Neural cell (in vitro differentiated cells): ENCODE results near the gene LDLRAD4. TPM values are rescaled to one million over a fixed set of nuclear protein-coding genes. Genes with fewer than 3 reads are reported as not detected.

Source experiments
- H2AFZ ChIP-seq: fragments of 200-600, 300-800 bp; sonication (generic), shearing (Covaris generic); 2 replicates; pipeline ENCODE4 v1.6.0; 2014; ENCODE audit warnings: low read depth, mild to moderate bottlenecking, antibody characterized with exemption, low read length, moderate library complexity
- H3F3A ChIP-seq: fragments of 200-600 bp; shearing (Covaris generic); 2 replicates; pipeline ENCODE4 v1.6.1; 2016; ENCODE audit warnings: mild to moderate bottlenecking, moderate library complexity, mixed read lengths, antibody characterized with exemption, low read length; ENCODE audit not compliant: insufficient read depth, poor library complexity, severe bottlenecking
- H3K27ac ChIP-seq: fragments of 200-600, 300-800 bp; sonication (generic), shearing (Covaris generic); 2 replicates; pipeline ENCODE4 v1.5.1; 2014; ENCODE audit warnings: mild to moderate bottlenecking, low read length, moderate library complexity
- H3K27me3 ChIP-seq: fragments of 300-800, 200-600 bp; sonication (generic), shearing (Covaris generic); 2 replicates; pipeline ENCODE4 v1.6.0; 2014; ENCODE audit warnings: mild to moderate bottlenecking, low read depth, low read length, moderate library complexity; ENCODE audit not compliant: insufficient read depth
- H3K36me3 ChIP-seq: fragments of 300-800, 200-600 bp; sonication (generic), shearing (Covaris generic); 2 replicates; pipeline ENCODE4 v1.5.1; 2014; ENCODE audit warnings: mild to moderate bottlenecking, antibody characterized with exemption, low read length, moderate library complexity; ENCODE audit not compliant: insufficient read depth
- H3K4me2 ChIP-seq: fragments of 300-800, 200-600 bp; sonication (generic), shearing (Covaris generic); 2 replicates; pipeline ENCODE4 v1.6.0; 2014; ENCODE audit warnings: mild to moderate bottlenecking, low read length
- H3K4me3 ChIP-seq: fragments of 300-800, 200-600 bp; sonication (generic), shearing (Covaris generic); 2 replicates; pipeline ENCODE4 v1.5.1; 2014; ENCODE audit warnings: mild to moderate bottlenecking, low read length, moderate library complexity
- H3K79me2 ChIP-seq: fragments of 200-600 bp; shearing (Covaris generic); replicated peaks from 2 replicates; pipeline ENCODE4 v1.6.0; 2014; ENCODE audit warnings: mild to moderate bottlenecking, low read length, moderate library complexity; ENCODE audit not compliant: insufficient read depth
- H3K9ac ChIP-seq: fragments of 300-800, 200-600 bp; sonication (generic), shearing (Covaris generic); 2 replicates; pipeline ENCODE4 v1.6.1; 2016; ENCODE audit warnings: mild to moderate bottlenecking, low read length, mixed read lengths
- H3K9me2 ChIP-seq: fragments of 200-600 bp; shearing (Covaris generic); 2 replicates; pipeline ENCODE4 v1.6.1; 2016; ENCODE audit warnings: mild to moderate bottlenecking, low read length, mixed read lengths; ENCODE audit not compliant: insufficient read depth
- H3K9me3 ChIP-seq: fragments of 200-600, 300-800 bp; sonication (generic), shearing (Covaris generic); 2 replicates; pipeline ENCODE4 v1.6.1; 2016; ENCODE audit warnings: mild to moderate bottlenecking, mixed run types, low read length, moderate library complexity, mixed read lengths
- H4K20me1 ChIP-seq: fragments of 200-600 bp; shearing (Covaris generic); 2 replicates; pipeline ENCODE4 v1.6.1; 2016; ENCODE audit warnings: mild to moderate bottlenecking, mixed run types; ENCODE audit not compliant: insufficient read depth
- EP300 ChIP-seq: fragments of 450-650 bp; conservative IDR thresholded peaks from 2 replicates; pipeline ENCODE4 v1.6.1; 2014; ENCODE audit warnings: antibody characterized with exemption, mild to moderate bottlenecking, moderate library complexity; ENCODE audit not compliant: poor library complexity, severe bottlenecking
- EZH2 ChIP-seq: fragments of 200-600, 300-800 bp; shearing (Covaris generic), sonication (generic); IDR thresholded peaks from 2 replicates; pipeline ENCODE4 v1.6.1; 2014; ENCODE audit warnings: antibody characterized with exemption, low read length, borderline replicate concordance, mild to moderate bottlenecking; ENCODE audit not compliant: insufficient read depth, poor library complexity, severe bottlenecking
- MXI1 ChIP-seq: fragments of 450-650 bp; conservative IDR thresholded peaks from 2 replicates; pipeline ENCODE4 v1.6.1; 2014; ENCODE audit warnings: antibody characterized with exemption, mild to moderate bottlenecking; ENCODE audit not compliant: poor library complexity, severe bottlenecking
- POLR2AphosphoS5 ChIP-seq: IDR thresholded peaks from 2 replicates; pipeline ENCODE4 v1.6.1; 2012
- RAD21 ChIP-seq: fragments of 450-650 bp; conservative IDR thresholded peaks from 2 replicates; pipeline ENCODE4 v1.6.1; 2014; ENCODE audit warnings: antibody characterized with exemption, mild to moderate bottlenecking, moderate library complexity
- SMC3 ChIP-seq: fragments of 450-650 bp; conservative IDR thresholded peaks from 2 replicates; pipeline ENCODE4 v1.6.1; 2014; ENCODE audit warnings: antibody characterized with exemption, mild to moderate bottlenecking, moderate library complexity; ENCODE audit not compliant: poor library complexity
- TAF1 ChIP-seq: IDR thresholded peaks from 2 replicates; pipeline ENCODE4 v1.6.1; 2012; ENCODE audit warnings: low read depth
- polyA plus RNA-seq: library from polyadenylated mRNA; depleted of rRNA; stranded (reverse); fragments of >200 nt; gene quantifications from 2 replicates; pipeline ENCODE4 v1.2.3, GENCODE V29; 2014
- TF ChIP-seq, protein P1 (sequence below): fragments of 450-650 bp; IDR thresholded peaks from 2 replicates; pipeline ENCODE4 v1.5.1; 2014; ENCODE audit warnings: antibody characterized with exemption, mild to moderate bottlenecking, moderate library complexity; ENCODE audit not compliant: poor library complexity, severe bottlenecking
- TF ChIP-seq, protein P2 (sequence below): IDR thresholded peaks from 2 replicates; pipeline ENCODE4 v1.6.1; 2012; ENCODE audit warnings: borderline replicate concordance

The LDLRAD4 gene
- polyA plus RNA-seq, 1 donor from 2014 or later = 3.7 TPM

DNA sequence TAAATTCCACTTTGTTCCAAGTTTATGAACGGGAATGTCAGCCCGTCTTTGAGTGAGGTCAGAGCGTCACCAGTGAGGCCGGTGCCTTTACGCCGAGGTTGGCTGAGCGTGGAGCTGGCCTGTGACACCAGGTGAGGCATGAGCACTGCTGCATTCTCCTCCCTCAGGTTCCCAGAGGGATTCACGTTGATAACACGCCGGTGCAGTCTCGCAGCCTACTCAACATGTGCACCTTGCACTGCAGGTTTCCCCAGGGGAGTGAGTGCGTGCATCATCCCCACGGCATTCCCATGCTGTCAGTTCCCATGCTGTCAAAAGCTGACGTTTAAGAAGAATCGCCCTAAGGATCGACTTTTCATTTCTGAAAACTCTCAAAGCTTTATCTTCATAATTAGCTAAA lies 213.3 kb downstream of the LDLRAD4 start:
- no peaks in the 10 kb centered on the region for H3F3A ChIP-seq
- H3K36me3 ChIP-seq = no peaks in the 10 kb centered on the region
- no peak overlapping the region for H2AFZ ChIP-seq
- H3K9ac ChIP-seq = no peak overlapping the region
- TF ChIP-seq POLR2AphosphoS5 = no peak
- TF ChIP-seq EZH2 = no peak
- TF ChIP-seq TAF1 = no peak
- TF ChIP-seq RAD21 = no peak
- H4K20me1 ChIP-seq = no peaks in the 10 kb centered on the region
- H3K4me3 ChIP-seq = no peak overlapping the region
- no peak overlapping the region for H3K27ac ChIP-seq
- H3K4me2 ChIP-seq = no peak overlapping the region
- H3K27me3 ChIP-seq = no peaks in the 10 kb centered on the region
- no peaks in the 10 kb centered on the region for H3K9me2 ChIP-seq
- no peaks in the 10 kb centered on the region for H3K9me3 ChIP-seq
- H3K79me2 ChIP-seq = no peaks in the 10 kb centered on the region

DNA sequence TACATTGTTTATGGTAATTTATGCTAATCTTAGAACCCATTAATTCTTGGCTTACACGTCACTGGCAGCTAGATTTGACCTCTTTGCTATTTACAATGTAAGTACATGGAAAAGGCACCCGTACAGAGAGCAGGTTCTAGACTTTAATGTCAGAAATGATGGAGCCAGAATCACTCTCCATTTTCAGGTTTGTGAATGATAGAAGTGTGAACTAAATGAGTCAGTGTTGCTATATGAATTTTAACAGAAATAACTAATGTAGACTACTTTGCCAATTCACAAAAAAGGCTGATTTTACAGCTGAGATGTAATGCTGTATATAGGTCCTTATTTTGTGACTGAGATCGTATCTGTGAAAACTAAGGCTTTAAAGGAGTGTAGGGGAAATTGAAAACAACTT lies 214.6 kb downstream of the LDLRAD4 start:
- Histone ChIP-seq H2AFZ (no peak overlapping the region), H3K27ac (no peak overlapping the region), H3K9me3 (no peaks in the 10 kb centered on the region), H3K27me3 (no peaks in the 10 kb centered on the region), H3K4me3 (no peak overlapping the region), H3K36me3 (no peaks in the 10 kb centered on the region), H3K4me2 (no peak overlapping the region), H4K20me1 (no peaks in the 10 kb centered on the region), H3K9ac (no peak overlapping the region), H3K9me2 (no peaks in the 10 kb centered on the region), H3F3A (no peaks in the 10 kb centered on the region), H3K79me2 (no peaks in the 10 kb centered on the region)
- TF ChIP-seq TAF1 = no peak
- TF ChIP-seq, protein P1, sequence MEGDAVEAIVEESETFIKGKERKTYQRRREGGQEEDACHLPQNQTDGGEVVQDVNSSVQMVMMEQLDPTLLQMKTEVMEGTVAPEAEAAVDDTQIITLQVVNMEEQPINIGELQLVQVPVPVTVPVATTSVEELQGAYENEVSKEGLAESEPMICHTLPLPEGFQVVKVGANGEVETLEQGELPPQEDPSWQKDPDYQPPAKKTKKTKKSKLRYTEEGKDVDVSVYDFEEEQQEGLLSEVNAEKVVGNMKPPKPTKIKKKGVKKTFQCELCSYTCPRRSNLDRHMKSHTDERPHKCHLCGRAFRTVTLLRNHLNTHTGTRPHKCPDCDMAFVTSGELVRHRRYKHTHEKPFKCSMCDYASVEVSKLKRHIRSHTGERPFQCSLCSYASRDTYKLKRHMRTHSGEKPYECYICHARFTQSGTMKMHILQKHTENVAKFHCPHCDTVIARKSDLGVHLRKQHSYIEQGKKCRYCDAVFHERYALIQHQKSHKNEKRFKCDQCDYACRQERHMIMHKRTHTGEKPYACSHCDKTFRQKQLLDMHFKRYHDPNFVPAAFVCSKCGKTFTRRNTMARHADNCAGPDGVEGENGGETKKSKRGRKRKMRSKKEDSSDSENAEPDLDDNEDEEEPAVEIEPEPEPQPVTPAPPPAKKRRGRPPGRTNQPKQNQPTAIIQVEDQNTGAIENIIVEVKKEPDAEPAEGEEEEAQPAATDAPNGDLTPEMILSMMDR = no peak
- TF ChIP-seq MXI1 = no peak
- TF ChIP-seq, protein P2, sequence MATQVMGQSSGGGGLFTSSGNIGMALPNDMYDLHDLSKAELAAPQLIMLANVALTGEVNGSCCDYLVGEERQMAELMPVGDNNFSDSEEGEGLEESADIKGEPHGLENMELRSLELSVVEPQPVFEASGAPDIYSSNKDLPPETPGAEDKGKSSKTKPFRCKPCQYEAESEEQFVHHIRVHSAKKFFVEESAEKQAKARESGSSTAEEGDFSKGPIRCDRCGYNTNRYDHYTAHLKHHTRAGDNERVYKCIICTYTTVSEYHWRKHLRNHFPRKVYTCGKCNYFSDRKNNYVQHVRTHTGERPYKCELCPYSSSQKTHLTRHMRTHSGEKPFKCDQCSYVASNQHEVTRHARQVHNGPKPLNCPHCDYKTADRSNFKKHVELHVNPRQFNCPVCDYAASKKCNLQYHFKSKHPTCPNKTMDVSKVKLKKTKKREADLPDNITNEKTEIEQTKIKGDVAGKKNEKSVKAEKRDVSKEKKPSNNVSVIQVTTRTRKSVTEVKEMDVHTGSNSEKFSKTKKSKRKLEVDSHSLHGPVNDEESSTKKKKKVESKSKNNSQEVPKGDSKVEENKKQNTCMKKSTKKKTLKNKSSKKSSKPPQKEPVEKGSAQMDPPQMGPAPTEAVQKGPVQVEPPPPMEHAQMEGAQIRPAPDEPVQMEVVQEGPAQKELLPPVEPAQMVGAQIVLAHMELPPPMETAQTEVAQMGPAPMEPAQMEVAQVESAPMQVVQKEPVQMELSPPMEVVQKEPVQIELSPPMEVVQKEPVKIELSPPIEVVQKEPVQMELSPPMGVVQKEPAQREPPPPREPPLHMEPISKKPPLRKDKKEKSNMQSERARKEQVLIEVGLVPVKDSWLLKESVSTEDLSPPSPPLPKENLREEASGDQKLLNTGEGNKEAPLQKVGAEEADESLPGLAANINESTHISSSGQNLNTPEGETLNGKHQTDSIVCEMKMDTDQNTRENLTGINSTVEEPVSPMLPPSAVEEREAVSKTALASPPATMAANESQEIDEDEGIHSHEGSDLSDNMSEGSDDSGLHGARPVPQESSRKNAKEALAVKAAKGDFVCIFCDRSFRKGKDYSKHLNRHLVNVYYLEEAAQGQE = no peak
- TF ChIP-seq RAD21 = no peak
- TF ChIP-seq EZH2 = no peak
- no peak for TF ChIP-seq SMC3
- TF ChIP-seq POLR2AphosphoS5 = no peak
- no peak for TF ChIP-seq EP300

DNA sequence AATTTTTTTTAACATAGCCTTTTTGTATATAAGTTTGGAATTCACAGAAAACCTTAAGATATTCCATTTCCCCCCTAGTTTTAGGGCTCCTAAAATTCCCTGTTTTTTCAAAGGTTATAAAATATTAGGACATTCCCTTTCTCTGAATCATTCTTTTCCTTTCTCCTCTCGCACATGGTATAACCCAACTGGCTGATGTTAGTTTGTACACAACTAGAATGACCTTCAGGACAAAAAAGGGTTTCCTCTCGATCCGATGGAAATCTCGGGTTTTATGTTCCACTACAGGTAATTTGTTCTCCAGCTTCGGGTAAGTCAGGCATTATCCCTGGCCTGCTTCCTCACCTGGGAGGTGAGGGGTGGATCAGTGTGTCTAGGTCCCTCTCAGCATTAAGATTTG lies 215.1 kb downstream of the LDLRAD4 start:
- Histone ChIP-seq H3K9ac (no peak overlapping the region), H3K4me2 (no peak overlapping the region), H3K4me3 (no peak overlapping the region), H3K9me2 (no peaks in the 10 kb centered on the region), H4K20me1 (no peaks in the 10 kb centered on the region), H3K79me2 (no peaks in the 10 kb centered on the region), H3K36me3 (no peaks in the 10 kb centered on the region), H3F3A (no peaks in the 10 kb centered on the region), H3K27me3 (no peaks in the 10 kb centered on the region), H3K9me3 (no peaks in the 10 kb centered on the region), H3K27ac (no peak overlapping the region), H2AFZ (no peak overlapping the region)
- TF ChIP-seq TAF1 (no peak), POLR2AphosphoS5 (no peak), RAD21 (no peak), EP300 (no peak), MXI1 (no peak), EZH2 (no peak), SMC3 (no peak)
- TF ChIP-seq, protein P2 = no peak
- TF ChIP-seq, protein P1 = no peak
